Right hindlimb (tissue), 1 donor: ENCODE data around the gene FBXL16.

ENCODE experiments used
- DNase-seq: peaks from one replicate; pipeline ENCODE4 v3.0.0-alpha.2; 2018

The FBXL16 gene

DNA sequence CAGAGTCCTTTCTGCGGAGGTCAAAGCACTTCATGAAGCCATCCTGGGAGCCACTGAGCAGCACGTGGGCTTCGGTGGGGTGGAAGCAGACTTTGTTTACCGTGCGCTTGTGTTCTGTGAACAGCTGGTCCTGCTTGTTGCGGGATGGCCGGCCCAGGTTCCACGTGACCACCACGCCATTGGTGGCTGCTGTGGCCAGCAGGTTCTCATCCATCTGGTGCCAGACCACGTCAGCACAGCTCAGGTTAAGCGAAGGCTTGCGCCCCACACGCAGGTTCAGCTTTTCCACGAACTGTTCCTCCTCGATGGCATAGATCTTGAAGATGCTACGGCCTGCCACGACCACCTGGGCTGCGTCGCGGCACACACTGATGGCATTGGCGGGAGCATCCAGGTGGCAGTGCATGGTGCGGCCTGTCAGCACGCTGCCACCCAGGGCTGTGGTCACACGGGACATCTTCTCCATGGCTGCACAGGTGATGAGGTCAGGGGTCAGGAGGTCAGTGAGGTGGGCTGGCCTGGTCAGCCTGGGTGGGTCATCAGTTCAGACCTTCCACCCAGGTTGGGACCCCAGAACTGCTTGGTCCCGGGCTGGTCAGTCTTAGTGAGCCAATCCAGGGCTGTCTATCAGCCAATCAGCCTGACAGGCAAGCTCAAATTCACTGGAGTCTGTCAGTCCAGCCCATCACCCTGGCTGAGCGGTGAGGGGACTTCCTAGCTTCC is 16.3 kb downstream of the FBXL16 start:
- no peak for DNase-seq

DNA sequence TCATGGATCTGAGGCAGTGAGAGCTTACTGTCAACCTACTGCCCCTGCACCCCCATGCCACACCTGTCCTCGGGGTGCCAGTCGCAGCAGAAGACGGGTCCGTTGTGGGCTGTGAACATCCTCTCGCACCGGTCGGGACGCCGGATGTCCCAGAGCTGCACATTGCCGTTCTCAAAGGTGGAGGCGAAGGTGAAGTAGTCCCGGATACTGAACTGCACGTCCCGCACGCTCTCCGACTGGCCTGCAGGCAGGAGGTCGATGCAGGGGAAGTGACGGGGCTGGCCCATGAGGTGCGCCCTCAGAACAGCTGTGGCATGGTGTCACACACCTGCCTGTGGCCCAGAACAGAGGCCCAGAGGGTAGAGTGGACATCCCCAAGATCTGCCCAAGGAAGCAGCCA is 18.1 kb downstream of the FBXL16 start:
- DNase-seq = no peak

DNA sequence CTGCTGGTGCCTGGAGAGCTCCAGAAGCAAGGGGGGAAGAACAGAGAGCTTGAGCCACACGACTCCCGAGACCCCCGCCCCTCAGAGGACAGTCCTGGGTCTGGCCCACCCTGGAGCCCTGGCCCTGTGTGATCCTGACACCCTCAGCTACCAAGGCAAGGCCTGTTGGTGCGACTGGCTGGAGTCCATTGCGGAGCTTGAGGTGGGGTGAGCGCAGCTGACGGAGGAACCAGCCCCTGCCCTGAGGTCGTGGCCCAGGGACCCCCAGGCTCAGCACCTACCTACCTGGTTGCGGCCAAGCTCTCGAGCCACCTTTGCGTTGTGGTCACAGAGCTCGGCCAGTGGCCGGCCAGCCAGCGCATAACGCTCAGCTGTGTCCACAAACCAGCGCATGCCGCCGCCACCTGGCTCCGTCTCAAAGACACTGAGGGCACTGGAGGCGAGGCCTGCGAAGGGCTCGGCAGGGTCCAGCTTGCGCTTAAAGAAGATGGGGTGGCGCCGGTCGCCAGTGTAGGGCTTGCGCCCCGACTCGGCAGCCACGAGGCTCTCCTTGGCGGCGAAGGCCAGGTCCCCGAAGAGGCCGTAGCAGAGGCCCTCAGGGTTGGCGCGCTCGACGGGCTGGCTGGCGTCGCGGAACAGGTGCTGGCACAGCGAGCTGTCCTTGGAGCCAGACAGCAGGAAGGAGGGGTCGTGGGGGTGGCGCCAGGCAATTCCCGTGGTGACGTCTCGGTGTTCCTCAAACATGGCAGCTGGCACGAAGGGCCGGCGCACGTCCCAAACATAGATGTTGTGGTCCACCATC is 18.9 kb downstream of the FBXL16 start:
- DNase-seq = no peak

DNA sequence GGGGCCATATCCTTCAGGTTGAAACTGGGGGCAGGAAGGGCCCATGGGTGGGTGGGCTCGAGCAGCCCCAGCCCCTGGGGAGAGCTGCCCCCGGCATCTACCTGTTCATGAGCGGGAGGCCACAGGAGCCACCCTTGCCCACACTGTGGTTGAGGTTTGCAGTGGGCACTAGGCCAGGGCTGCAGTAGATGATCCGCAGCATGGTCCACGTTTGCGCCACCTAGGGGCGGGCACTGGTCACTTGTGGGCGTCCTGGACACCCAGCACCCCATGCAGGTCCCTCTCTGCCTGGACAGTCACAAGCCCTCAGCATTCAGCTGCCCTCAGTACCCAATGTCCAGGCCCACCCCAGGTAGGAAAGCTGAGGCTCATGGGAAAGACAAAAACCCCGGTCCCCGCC is 19.6 kb downstream of the FBXL16 start:
- no peak for DNase-seq

DNA sequence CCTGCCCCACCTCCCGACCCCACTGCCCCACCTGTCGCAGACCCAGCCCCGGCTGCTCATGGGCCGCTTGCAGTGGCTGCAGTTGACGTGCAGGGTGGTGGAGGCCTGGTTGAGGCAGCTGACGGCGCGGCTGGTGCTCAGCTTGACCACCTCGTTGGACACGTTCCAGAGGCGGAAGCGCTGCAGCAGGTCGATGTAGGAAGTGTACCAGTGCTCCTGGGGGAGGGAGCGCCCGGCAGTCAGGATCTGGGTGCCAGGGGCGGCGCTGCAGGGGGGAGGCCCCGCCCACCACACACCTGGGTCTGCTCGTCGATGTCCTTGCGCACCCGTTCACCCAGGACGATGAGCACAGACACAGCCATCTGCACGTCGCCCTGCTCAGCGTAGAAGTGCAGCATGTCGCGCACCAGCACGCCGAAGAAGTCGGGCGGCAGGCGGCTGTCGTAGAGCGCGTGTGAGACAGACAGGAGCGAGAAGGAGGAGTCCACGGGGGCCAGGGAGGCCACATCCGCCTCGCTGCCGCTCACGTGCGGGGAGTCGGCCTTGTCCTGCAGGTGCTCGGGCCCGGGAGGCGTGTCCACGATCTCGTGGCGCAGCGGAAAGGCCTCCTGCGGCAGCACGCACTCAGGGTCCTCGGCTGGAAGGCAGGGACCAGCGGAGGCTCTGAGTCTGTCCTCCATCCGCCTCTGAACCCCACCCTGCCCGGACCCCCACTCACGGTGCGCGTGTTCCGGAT is 20.5 kb downstream of the FBXL16 start:
- DNase-seq = no peak

DNA sequence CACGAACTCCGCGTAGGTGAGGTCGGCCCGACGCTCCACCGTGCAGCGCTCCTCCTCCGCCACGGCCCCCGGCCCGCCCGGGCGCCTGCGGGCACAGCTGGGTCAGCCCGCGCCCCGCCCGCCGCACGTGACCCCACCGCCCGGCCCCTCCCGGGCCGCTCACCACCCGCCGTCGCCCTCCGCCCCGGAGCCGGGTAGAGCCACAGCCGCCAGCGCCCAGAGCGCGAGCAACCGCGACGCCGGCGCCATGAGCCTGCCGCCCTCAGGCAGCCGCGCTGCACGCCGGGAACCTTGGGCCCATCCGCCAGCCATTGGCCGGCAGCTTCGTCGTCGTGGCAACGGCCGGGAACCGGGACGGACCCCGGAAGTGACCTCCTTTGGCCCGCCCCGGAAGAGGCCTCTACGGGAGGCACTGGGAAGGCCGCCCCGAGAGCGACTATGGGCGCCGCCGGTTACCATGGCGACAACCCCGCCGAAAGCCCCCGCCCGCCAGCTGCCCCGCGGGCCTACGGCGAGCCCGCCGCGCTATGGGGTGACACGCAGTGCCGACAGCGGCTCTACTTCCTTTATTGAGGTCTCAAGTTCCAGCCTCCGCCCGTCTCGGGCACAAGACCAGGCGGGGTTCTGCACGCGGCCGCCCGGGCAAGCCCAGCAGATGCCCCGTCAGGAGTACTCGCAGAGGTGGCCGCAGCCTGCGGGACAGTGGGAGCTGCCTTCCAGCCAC is 21.4 kb downstream of the FBXL16 start, which contains the start of gene JMJD8:
Gene JMJD8, minus strand, starts transcription at position 264 of the 724 bp plus-strand sequence. Its CDS starts 15 bp downstream, at position 249.
- DNase-seq = peak; percentile 98

DNA sequence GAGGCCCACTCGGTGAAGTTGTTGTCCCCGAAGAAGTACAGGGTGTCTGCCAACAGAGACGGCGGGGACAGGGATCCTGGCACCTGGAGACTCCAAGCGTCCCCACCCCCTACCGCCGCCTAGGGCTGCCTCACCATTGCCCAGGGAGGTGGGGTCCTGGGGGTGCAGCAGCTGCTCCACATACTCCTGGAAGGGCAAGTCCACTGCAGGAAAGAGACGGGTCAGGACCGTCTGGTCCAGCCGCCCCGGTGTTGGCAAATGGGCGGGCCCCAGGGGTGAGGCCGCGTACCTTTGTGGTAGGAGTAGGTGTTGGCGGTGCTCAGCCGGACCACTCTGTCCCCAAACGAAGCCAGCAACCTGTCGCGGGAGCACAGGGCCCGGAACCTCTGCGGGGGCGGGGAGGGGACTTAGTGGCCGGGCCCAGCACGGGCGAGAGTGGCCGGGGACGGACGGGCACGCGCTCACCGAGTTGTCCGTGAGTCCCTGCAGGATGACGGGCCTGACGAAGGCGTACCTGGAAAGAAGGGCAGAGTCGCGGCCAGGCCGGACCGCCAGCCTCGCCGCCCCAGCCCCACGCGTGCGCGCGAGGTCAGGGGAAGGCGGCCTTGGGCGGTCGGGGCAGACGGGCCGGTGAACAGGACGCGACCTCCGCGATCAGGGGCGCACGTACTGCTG is 22.1 kb downstream of the FBXL16 start:
- DNase-seq = no peak

DNA sequence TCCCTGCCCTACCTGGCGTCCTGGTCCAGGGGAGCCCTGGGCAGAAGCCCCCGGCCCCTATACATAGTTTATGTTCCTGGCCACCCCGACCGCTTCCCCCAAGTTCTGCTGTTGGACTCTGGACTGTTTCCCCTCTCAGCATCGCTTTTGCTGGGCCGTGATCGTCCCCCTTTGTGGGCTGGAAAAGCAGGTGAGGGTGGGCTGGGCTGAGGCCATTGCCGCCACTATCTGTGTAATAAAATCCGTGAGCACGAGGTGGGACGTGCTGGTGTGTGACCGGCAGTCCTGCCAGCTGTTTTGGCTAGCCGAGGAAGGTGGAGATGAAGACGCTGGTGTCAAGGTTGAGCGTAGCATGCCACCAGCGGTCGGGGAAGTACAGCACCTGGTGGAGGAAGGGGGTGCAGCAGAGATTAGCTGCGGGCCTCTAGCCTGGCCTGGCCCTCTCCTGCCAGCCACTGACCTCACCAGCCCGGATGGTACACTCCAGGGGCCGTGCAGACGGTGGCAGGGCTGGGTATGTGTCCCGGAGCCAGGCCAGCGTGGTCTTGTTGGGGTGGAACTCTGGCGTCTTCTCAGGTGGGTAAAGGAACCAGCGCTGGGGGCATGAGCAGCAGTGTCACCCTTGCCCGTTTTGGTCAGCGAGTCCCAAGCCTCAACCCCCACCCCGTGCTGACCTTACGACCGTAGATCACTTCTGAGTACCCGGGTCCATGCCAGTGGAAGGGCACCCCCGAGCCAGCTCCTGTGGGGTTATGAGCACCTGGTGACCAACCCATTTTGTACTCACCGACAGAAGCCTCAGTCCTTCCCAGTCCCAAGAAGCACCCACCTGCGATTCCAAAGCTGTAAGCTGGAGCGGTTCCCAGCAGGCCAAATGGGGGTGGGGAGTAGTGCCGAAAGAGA is 22.9 kb downstream of the FBXL16 start:
- DNase-seq = no peak

DNA sequence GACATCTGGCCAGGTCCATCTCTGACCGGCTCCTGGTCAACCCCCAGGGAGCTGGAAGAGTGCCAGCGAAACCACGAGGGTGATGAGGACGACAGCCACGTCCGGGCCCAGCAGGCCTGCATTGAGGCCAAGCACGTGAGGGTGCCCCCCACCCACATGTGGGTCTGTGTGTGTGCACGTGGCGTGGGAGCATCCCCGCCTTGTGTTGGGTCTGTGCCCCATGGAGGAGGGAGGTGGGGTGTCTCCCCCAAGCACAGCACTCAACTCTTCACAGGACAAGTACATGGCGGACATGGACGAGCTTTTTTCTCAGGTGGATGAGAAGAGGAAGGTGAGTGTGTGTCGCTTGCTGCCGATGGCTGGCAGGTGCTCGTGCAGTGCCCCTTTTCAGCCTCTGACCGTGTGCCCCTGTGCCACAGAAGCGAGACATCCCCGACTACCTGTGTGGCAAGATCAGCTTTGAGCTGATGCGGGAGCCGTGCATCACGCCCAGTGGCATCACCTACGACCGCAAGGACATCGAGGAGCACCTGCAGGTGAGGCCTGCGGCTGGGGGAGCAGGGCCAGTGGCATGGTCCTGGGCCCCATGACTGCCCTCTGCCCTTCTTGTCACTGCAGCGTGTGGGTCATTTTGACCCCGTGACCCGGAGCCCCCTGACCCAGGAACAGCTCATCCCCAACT is 23.7 kb downstream of the FBXL16 start:
- no peak for DNase-seq

DNA sequence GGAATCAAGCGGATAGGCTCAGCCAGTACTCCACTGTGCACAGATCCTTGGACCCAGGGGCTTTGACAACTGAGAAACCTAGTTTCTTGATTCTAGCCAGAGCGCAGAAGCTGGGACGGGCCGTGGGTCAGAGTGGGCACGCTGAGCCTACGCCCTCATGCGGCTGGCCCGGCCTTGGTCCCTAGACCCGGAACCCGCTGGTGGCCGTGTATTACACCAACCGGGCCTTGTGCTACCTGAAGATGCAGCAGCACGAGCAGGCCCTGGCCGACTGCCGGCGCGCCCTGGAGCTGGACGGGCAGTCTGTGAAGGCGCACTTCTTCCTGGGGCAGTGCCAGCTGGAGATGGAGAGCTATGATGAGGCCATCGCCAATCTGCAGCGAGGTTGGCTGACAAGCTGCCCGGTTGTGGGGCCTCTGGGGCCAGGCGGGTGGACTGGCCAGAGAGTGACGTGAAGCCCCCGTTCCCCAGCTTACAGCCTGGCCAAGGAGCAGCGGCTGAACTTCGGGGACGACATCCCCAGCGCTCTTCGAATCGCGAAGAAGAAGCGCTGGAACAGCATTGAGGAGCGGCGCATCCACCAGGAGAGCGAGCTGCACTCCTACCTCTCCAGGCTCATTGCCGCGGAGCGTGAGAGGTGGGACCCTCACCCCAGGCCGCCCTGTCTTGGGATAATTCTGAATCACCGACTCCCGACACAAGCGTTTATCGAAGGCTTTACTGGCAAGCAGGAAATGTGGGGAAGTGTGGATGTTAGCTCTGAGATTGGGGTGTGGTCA is 24.4 kb downstream of the FBXL16 start:
- DNase-seq = no peak

DNA sequence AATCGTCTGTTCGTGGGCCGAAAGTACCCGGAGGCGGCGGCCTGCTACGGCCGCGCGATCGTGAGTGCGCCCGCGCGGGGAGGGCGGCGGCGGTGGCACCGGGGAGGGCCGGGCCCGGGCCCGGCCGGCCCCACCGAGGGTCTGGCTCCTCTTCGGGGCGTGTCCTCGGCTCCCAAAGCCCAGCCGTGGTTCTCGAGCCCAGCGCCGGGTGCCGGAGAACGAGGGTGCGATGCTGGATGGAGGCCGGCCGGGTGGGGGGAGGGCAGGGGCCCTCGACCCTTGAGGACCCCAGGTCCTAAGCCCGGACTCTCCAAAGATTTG is 25.0 kb downstream of the FBXL16 start:
- no peak for DNase-seq

DNA sequence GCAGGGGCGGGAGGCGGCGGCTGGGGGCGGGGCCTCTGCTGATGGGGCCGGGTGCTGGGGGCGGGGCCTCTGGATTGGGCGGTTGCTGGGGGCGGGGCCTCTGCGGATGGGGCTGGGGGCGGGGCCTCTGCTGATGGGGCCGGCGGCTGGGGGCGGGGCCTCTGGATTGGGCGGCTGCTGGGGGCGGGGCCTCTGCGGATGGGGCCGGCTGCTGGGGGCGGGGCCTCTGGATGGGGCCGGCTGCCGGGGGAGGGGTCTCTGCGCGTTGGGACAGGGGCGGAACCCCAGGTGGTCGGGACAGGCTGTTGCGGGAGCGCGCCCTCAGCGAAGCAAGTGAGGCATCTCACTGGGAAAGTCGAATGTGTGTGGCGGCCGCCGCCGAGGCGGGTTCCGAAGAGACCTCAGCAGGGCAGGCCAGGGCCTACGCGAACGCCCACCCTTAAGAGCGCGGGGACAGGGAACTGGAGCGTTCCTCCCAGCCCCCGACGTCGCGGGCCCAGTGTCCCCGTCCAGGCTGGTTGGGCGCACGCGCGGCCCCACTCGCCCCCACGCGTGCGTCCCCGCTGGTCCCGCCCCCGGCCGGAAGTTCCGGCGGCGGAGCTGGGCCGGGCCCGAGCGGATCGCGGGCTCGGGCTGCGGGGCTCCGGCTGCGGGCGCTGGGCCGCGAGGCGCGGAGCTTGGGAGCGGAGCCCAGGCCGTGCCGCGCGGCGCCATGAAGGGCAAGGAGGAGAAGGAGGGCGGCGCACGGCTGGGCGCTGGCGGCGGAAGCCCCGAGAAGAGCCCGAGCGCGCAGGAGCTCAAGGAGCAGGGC is 25.6 kb downstream of the FBXL16 start, which contains the start of gene STUB1:
Gene STUB1, plus strand, starts transcription at position 597 of the 811 bp plus-strand sequence. Its CDS starts 116 bp downstream, at position 713.
- peak; percentile 94 for DNase-seq

DNA sequence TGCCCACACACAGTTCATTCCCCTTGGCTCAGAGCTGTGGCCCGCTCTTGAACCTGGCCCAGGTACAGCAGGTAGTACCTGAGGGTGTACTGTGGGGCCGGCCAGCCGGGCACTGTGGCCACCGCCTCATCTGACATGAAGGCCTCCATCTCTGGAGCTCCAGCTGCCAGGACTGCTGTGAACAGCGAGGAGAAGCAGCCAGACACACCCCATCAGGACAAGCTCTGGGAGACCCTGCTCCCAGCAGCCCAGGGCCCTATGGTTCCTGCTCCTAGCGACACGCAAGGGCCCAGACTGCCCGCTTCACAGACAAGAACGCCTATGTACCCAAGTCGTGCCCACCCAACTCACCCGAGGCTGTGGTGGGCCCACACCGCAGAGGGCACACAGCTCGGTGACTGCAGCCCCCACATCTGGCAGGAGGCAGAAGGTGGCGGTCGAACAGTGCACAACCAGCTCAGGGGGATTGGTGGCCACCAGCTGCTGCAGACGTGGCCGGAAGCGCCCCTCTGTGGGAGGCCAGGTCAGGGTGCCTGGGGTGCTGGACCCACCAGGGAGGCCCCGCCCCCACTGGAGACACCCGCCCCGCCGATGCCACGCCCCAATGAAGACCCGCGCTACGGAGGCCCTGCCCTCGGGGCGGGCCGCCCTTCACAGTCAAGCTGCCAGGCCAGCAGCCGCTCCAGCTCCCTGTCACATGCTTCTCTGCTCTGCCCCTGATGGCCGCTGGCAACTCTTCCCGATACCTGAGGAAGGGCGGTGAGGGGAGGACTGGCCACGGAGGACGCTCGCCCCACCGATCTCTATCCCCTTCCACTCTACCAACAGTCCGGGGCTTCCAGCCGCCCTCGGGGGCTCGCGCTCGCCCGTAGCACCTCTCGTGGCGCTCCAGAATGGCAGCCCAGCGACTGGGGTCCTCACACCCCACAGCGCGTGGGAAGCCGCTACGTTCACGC is 26.5 kb downstream of the FBXL16 start:
- peak; percentile 85 for DNase-seq

DNA sequence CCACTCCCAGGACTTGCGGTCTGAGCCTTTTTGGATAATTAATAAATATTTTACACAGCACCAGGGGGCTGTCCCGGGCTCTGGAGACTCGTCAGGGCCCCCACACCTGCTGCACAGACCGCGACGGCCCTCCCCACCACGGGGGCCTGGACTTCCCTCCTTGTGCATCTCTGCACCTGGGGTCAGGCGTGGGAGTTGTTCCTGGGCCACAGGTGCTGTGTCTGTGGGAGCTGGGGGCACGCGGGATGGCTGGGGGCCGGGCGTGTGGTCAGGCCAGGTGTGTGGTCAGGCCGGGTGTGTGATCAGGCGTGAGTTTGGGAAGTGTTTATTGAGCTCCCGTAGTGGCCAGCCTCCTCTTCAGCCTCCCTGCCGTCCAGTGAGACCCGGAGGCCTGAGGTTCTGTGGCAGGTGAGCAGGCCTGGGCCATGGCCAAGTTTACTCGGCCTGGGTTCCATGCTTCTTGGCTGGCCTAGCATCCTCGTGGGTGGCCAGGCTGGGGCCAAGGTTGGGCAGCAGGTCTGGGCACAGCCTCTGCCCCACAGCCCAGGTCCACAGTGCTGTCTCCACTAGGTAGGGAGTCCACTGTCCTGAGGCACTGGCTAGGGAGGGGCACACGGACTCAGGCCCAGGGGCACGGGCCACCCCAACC is 27.3 kb downstream of the FBXL16 start:
- no peak for DNase-seq

DNA sequence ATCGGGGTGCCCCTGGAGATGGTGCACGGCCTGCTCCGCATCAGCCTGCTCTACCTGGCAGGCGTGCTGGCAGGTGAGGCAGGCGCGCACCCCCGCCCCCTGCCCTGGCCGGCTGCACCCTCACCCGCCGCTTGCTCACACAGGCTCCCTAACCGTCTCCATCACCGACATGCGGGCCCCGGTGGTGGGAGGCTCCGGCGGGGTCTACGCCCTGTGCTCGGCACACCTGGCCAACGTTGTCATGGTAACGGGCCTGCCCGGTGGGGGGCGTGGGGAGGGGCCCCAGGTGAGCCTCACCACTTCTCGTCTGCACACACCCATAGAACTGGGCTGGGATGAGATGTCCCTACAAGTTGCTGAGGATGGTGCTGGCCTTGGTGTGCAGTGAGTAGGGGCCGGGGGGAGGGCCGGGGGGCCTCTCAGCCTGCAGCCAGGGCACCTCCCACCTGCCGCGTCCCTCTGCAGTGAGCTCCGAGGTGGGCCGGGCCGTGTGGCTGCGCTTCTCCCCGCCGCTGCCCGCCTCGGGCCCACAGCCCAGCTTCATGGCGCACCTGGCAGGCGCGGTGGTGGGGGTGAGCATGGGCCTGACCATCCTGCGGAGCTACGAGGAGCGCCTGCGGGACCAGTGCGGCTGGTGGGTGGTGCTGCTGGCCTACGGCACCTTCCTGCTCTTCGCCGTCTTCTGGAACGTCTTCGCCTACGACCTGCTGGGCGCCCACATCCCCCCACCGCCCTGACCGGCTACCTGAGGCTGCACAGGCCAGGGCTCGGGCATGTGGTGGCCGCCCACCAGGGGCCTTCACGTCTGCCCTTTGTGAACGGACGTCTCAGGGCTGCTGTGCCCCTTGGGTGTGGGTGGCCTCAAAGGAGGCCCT is 28.0 kb downstream of the FBXL16 start:
- no peak for DNase-seq

DNA sequence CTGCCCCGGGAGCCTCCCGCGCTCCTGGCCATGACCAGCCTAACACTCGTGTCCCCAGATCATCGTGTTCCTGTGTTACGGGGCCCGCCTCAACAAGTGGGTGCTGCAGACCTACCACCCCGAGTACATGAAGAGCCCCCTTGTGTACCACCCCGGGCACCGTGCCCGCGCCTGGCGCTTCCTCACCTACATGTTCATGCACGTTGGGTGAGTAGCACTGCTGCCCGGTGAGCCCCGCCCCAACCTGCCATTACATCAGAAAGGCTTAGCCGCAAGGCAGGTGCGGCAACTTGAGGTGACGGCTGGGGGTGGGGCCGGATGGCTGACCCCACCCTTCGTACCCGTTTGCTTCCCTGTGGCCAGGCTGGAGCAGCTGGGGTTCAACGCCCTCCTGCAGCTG is 28.7 kb downstream of the FBXL16 start:
- DNase-seq = no peak
